Endothelial cell of umbilical vein (primary cell): ENCODE measurements around the gene TOX2. TPM values are rescaled to one million over a fixed set of nuclear protein-coding genes. Genes with fewer than 3 reads are reported as not detected.

Experiments
- BruUV-seq: library from RNA; stranded (reverse); fragments of 400-500 nt; replicated peaks from 2 replicates; lab custom pipeline; 2021; lab: Mats Ljungman, UMichigan
- CTCF ChIA-PET: fragments of 300-600, 350-600 bp; sonication (Branson Sonifier 250); formaldehyde crosslinking; loops from one replicate; lab custom pipeline; 2021; ENCODE audit warnings: antibody characterized with exemption, inconsistent platforms; lab: Charles Lee
- POLR2A ChIA-PET: fragments of 300-600, 350-600 bp; sonication (Branson Sonifier 250); formaldehyde crosslinking; loops from one replicate; lab custom pipeline; 2021; ENCODE audit warnings: antibody characterized with exemption, inconsistent platforms; lab: Charles Lee
- DNase-seq: peaks from one replicate; pipeline ENCODE4 v3.0.0-alpha.2; 2011; ENCODE audit warnings: low read depth, low spot score
- FAIRE-seq: peaks from 2 replicates; lab custom pipeline; 2011; peaks lifted over from hg19 to GRCh38; lab: Jason Lieb, UNC
- H2AFZ ChIP-seq: 2 replicates; pipeline ENCODE4 v1.6.0; 2012; ENCODE audit warnings: low read depth, low read length, control low read depth, inconsistent platforms
- H3K27ac ChIP-seq: 2 replicates; pipeline ENCODE4 v1.5.1; 2011; ENCODE audit warnings: low read depth, mild to moderate bottlenecking, control low read depth, low read length, moderate library complexity; ENCODE audit not compliant: insufficient read depth
- H3K27me3 ChIP-seq, 2 experiments: 2 replicates each; pipeline versions ENCODE4 v1.6.0 to v1.6.1; 2011; ENCODE audit warnings: low read length in 2 of 2, mixed read lengths in 1 of 2; ENCODE audit not compliant: control insufficient read depth in 2 of 2, insufficient read depth in 2 of 2
- H3K36me3 ChIP-seq, 2 experiments: 2 replicates in 1 of 2; 3 replicates in 1 of 2; pipeline ENCODE4 v1.5.1; 2011; ENCODE audit warnings: low read length in 2 of 2, mild to moderate bottlenecking in 1 of 2, moderate library complexity in 1 of 2; ENCODE audit not compliant: control insufficient read depth in 2 of 2, insufficient read depth in 2 of 2; ENCODE audit errors: extremely low read depth in 1 of 2
- H3K4me1 ChIP-seq: 3 replicates; pipeline ENCODE4 v1.5.1; 2011; ENCODE audit warnings: mild to moderate bottlenecking, low read length; ENCODE audit not compliant: control insufficient read depth, insufficient read depth; ENCODE audit errors: extremely low read depth
- H3K4me2 ChIP-seq: 2 replicates; pipeline ENCODE4 v1.6.1; 2011; ENCODE audit warnings: low read length, control low read depth, mixed read lengths; ENCODE audit not compliant: insufficient read depth
- H3K4me3 ChIP-seq, 3 experiments: fragments of 200-600 bp in 1 of 3; sonication (generic), shearing (Covaris generic) in 1 of 3; replicated peaks in 1 of 3; 2 replicates each; pipeline ENCODE4 v1.5.1; 2011 to 2016; ENCODE audit warnings: control low read depth in 3 of 3, low read length in 3 of 3, mild to moderate bottlenecking in 2 of 3, inconsistent platforms in 1 of 3, low read depth in 1 of 3, moderate library complexity in 1 of 3; ENCODE audit not compliant: insufficient read depth in 1 of 3
- H3K79me2 ChIP-seq: 2 replicates; pipeline ENCODE4 v1.6.0; 2012; ENCODE audit warnings: low read length, inconsistent platforms; ENCODE audit not compliant: control insufficient read depth, insufficient read depth
- H3K9ac ChIP-seq: replicated peaks from 2 replicates; pipeline ENCODE3; 2011; ENCODE audit warnings: low read length, control low read depth; ENCODE audit not compliant: insufficient read depth; ENCODE audit errors: extremely low read depth
- H3K9me1 ChIP-seq: replicated peaks from 3 replicates; pipeline ENCODE4 v1.6.0; 2011; ENCODE audit warnings: mild to moderate bottlenecking, low read length; ENCODE audit not compliant: control insufficient read depth, insufficient read depth; ENCODE audit errors: extremely low read depth
- H3K9me3 ChIP-seq: replicated peaks from 2 replicates; pipeline ENCODE4 v1.5.1; 2012; ENCODE audit warnings: low read length, inconsistent platforms; ENCODE audit not compliant: control insufficient read depth, insufficient read depth
- H4K20me1 ChIP-seq: replicated peaks from 2 replicates; pipeline ENCODE3; 2011; ENCODE audit warnings: mild to moderate bottlenecking, low read length; ENCODE audit not compliant: control insufficient read depth, insufficient read depth; ENCODE audit errors: extremely low read depth
- CTCF ChIP-seq, 2 donors: IDR thresholded peaks; 1 replicate in 1 of 2; 2 replicates in 1 of 2; pipeline ENCODE4 v1.5.1; 2011; ENCODE audit warnings: low read length in 2 of 2, mild to moderate bottlenecking in 2 of 2, moderate library complexity in 2 of 2, control low read depth in 1 of 2, inconsistent platforms in 1 of 2, low read depth in 1 of 2; ENCODE audit not compliant: insufficient read depth in 1 of 2; ENCODE audit errors: extremely low read depth in 1 of 2
- EZH2 ChIP-seq: IDR thresholded peaks from 2 replicates; pipeline ENCODE4 v1.6.1; 2012; ENCODE audit warnings: borderline replicate concordance, low read depth, mild to moderate bottlenecking, moderate library complexity, low read length, inconsistent platforms; ENCODE audit not compliant: severe bottlenecking
- FOS ChIP-seq: IDR thresholded peaks from 2 replicates; pipeline ENCODE4 v1.6.1; 2011; ENCODE audit warnings: mild to moderate bottlenecking, low read length, moderate library complexity, borderline replicate concordance; ENCODE audit not compliant: insufficient read depth
- GATA2 ChIP-seq: IDR thresholded peaks from 2 replicates; pipeline ENCODE4 v1.7.0; 2011; ENCODE audit warnings: low read depth, mild to moderate bottlenecking, moderate library complexity, mixed read lengths, low read length; ENCODE audit not compliant: insufficient read length, insufficient read depth
- JUN ChIP-seq: IDR thresholded peaks from 2 replicates; pipeline ENCODE4 v1.6.1; 2011; ENCODE audit warnings: borderline replicate concordance, low read depth; ENCODE audit not compliant: insufficient read length, insufficient read depth
- MAX ChIP-seq: IDR thresholded peaks from 2 replicates; pipeline ENCODE4 v1.6.1; 2011; ENCODE audit not compliant: insufficient read depth, insufficient read length
- MYC ChIP-seq: IDR thresholded peaks from one replicate; pipeline ENCODE4 v1.6.1; 2011; ENCODE audit warnings: mild to moderate bottlenecking, low read depth, low read length
- POLR2A ChIP-seq: IDR thresholded peaks from 2 replicates; pipeline ENCODE4 v1.6.1; 2012; ENCODE audit warnings: low read depth, mild to moderate bottlenecking, control low read depth, low read length
- POLR2AphosphoS5 ChIP-seq: IDR thresholded peaks from 2 replicates; pipeline ENCODE4 v1.6.1; 2012; ENCODE audit warnings: low read depth, mild to moderate bottlenecking, control low read depth, low read length, moderate library complexity; ENCODE audit not compliant: insufficient read depth
- dilution Hi-C: fragments of 300-500 bp; cut with MboI; formaldehyde crosslinking; loops from one replicate; pipeline ENCODE4 v1.15.0; 2019; ENCODE audit warnings: low sequenced_read_pairs; ENCODE audit not compliant: extremely low pct_ligation_motif_present
- intact Hi-C: fragments of 100-400 bp; cut with micrococcal nuclease; formaldehyde crosslinking; loops from one replicate; pipeline ENCODE4 v1.10.0; 2022
- polyA plus RNA-seq, 4 experiments: library from polyadenylated mRNA; depleted of rRNA in 3 of 4; stranded (reverse) in 3 of 4; unstranded in 1 of 4; fragments of >200 nt; gene quantifications; 2 replicates each; pipeline versions ENCODE4 v1.2.1 to v1.2.3, GENCODE V29; 2011 to 2012; ENCODE audit warnings: missing spikeins in 1 of 4
- total RNA-seq: library from RNA; stranded (reverse); gene quantifications from 2 replicates; pipeline ENCODE4 v1.2.3, GENCODE V29; 2021

TOX2 gene
- total and polyA plus RNA-seq, 2 donors (not counting 3 experiments of a cell fraction or from before 2014, with no cell fraction given): 7.0 to 18.6 TPM

- ChIA-PET CTCF (interaction anchor here (1.3 kb wide), 1 partner anchor 15 kb away, joined by 3 read pairs; no protein-coding TSS in a partner anchor), POLR2A (no interaction called here)
- Histone ChIP-seq H3K9me3 (no peaks in the 10 kb centered on the region), H4K20me1 (no peaks in the 10 kb centered on the region), H3K4me1 (no peaks in the 10 kb centered on the region), H3K9me1 (no peaks in the 10 kb centered on the region), H3K4me2 (no peak overlapping the region), H2AFZ (no peak overlapping the region), H3K27ac (no peak overlapping the region), H3K27me3 (no peaks in the 10 kb centered on the region), H3K4me3 (no peak overlapping the region), H3K36me3 (no peaks in the 10 kb centered on the region), H3K9ac (no peak overlapping the region), H3K79me2 (no peaks in the 10 kb centered on the region)
- no peak for FAIRE-seq
- no peak for DNase-seq
- BruUV-seq: no TSS peak
- dilution Hi-C loops: no loop called here
- TF ChIP-seq POLR2A (no peak), MAX (no peak), POLR2AphosphoS5 (no peak), CTCF (IDR thresholded peaks at IDR 0.05; ENCODE audit: extremely low read depth in 1 of 2, insufficient read depth in 1 of 2, low read depth in 1 of 2, low read length in 2 of 2) (no peak), GATA2 (no peak), JUN (no peak), EZH2 (no peak), FOS (no peak), MYC (no peak)
- intact Hi-C loops: no loop called here
These were observed 136.4 kb downstream of the TOX2 start for GRCh38 chr20:44050925-44051660.
